Stimulated activated naive CD4-positive, alpha-beta T cell treated with Interleukin-2 at 50 U/mL for 16 hours (primary cell): ENCODE data around the gene NKAIN2.
"Not testable (repeated sequence)": the region's sequence is repeated elsewhere in the genome, so short reads cannot be mapped to it uniquely, and the experiment has no call there.

Experiments
- DNase-seq: peaks from one replicate; lab custom pipeline; 2025; lab: John Stamatoyannopoulos, UW

The NKAIN2 gene

GRCh38 chr6:123895346-123895745 lies 91.7 kb downstream of the NKAIN2 start:
- DNase-seq = no peak

GRCh38 chr6:123895806-123896205 lies 92.1 kb downstream of the NKAIN2 start:
- no peak for DNase-seq

GRCh38 chr6:123896869-123897268 lies 93.2 kb downstream of the NKAIN2 start:
- DNase-seq = no peak

GRCh38 chr6:123897965-123898364 lies 94.3 kb downstream of the NKAIN2 start:
- DNase-seq = no peak

GRCh38 chr6:123898665-123899064 lies 95.0 kb downstream of the NKAIN2 start:
- no peak for DNase-seq

GRCh38 chr6:123899745-123900144 lies 96.1 kb downstream of the NKAIN2 start:
- no peak for DNase-seq

GRCh38 chr6:123901436-123901835 lies 97.8 kb downstream of the NKAIN2 start:
- DNase-seq = no peak

GRCh38 chr6:123902738-123903313 lies 99.2 kb downstream of the NKAIN2 start:
- DNase-seq = no peak

- DNase-seq = no peak
Observed at GRCh38 chr6:123904228-123904627, 100.6 kb downstream of the NKAIN2 start.

- no peak for DNase-seq
Observed at GRCh38 chr6:123908797-123909196, 105.1 kb downstream of the NKAIN2 start.

GRCh38 chr6:123909989-123910388 lies 106.3 kb downstream of the NKAIN2 start:
- DNase-seq = no peak

- no peak for DNase-seq
Observed at GRCh38 chr6:123913863-123914262, 110.2 kb downstream of the NKAIN2 start.

- not testable (repeated sequence) for DNase-seq
Observed at GRCh38 chr6:123923379-123923778, 119.7 kb downstream of the NKAIN2 start.

- no peak for DNase-seq
Observed at GRCh38 chr6:123925350-123925749, 121.7 kb downstream of the NKAIN2 start.

GRCh38 chr6:123925842-123926399 lies 122.3 kb downstream of the NKAIN2 start:
- no peak for DNase-seq

- DNase-seq = no peak
Observed at GRCh38 chr6:123928529-123928928, 124.9 kb downstream of the NKAIN2 start.

- DNase-seq = no peak
Observed at GRCh38 chr6:123931928-123932327, 128.3 kb downstream of the NKAIN2 start.

- DNase-seq = no peak
Observed at GRCh38 chr6:123940551-123940950, 136.9 kb downstream of the NKAIN2 start.

- DNase-seq = no peak
Observed at GRCh38 chr6:123941855-123942254, 138.2 kb downstream of the NKAIN2 start.

- DNase-seq = no peak
Observed at GRCh38 chr6:123945386-123945785, 141.7 kb downstream of the NKAIN2 start.

GRCh38 chr6:123953920-123954319 lies 150.3 kb downstream of the NKAIN2 start:
- DNase-seq = no peak

GRCh38 chr6:123956492-123957139 lies 153.0 kb downstream of the NKAIN2 start:
- DNase-seq = no peak

GRCh38 chr6:123962508-123962907 lies 158.8 kb downstream of the NKAIN2 start:
- no peak for DNase-seq

GRCh38 chr6:123965894-123966293 lies 162.2 kb downstream of the NKAIN2 start:
- DNase-seq = no peak
